ENCODE results near the gene FTCDNL1.

The FTCDNL1 gene

DNA sequence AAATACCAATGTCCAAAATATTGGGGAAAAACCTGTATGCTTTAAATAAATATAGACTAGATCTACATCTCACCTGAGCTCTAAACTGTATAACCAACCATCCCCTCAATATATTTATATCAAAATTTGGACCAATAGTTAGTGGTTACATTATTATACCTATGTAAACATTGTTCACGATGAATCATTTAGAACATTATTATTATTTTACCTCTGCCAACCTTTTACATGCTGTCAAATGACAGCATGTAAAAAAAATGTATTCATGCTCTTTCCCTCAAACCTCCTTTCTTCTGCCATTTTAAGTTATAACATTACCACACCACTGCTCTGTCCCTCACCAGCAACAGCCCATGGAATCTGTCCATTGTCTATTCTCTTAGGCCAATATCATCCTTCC lies 9.6 kb downstream of the FTCDNL1 start:
- no peak for DNase-seq

GRCh38 chr2:199838399-199838798 lies 12.6 kb downstream of the FTCDNL1 start:
- DNase-seq = no peak

DNA sequence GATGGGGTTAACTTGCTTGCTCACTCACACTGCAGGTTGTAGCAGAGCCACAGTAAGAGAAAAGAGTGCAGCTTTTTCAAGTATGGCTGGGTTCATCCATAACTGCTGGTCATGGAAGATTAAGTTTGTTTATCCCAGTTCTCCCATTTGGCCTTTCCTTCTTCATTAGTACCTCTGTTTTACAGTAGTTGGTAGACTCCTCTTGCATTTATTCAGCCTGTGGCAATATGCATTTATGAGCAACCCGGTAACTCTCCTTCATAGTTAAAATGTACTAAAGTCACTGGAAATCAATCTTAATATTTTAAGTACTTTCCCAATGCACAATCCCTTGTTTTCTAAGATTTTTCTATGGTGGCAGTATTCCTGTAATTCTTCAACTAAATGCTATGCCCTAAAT lies 14.0 kb downstream of the FTCDNL1 start:
- DNase-seq = no peak

DNA sequence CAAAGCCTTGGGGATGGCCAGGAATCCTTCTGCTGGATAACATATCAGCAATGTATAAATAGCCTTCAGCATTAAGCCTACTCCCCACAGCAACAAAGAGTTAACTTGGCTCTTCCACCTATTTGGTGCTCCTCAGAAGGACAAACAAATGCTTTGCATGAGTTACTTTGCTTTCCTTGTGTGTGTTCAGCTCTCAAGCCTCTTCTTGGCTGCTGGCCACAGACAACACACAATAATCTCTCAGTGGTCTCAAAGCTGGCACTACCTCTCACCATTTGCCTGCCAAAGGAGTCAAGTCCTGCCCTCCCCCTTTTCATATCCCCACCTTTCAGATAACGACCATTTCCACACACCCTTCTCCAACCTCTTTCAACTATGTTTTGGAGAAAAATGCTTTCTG lies 17.5 kb downstream of the FTCDNL1 start:
- no peak for DNase-seq

DNA sequence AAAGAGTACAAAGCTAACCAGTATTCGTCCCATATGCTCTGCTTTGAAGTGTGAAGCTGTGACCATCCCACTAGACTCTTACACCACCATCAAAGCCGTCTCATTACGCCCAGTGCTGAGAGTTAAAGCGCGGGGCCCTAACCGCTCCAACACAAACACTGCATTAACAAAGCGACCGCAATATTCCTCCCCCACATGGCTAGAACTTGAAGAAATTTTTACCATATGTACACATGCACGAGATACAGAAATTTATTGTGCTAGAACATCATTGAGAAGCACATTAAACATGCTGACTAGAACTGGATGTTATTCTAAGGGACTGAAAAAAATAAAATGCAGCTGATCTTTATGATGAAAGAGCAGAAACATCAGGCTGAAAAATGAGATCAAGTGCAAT lies 20.5 kb downstream of the FTCDNL1 start:
- no peak for DNase-seq

GRCh38 chr2:199829628-199830027 lies 21.4 kb downstream of the FTCDNL1 start:
- DNase-seq = no peak

- peak; percentile 17 to 29 for DNase-seq
Measured at GRCh38 chr2:199819746-199820145, 31.2 kb downstream of the FTCDNL1 start.

DNA sequence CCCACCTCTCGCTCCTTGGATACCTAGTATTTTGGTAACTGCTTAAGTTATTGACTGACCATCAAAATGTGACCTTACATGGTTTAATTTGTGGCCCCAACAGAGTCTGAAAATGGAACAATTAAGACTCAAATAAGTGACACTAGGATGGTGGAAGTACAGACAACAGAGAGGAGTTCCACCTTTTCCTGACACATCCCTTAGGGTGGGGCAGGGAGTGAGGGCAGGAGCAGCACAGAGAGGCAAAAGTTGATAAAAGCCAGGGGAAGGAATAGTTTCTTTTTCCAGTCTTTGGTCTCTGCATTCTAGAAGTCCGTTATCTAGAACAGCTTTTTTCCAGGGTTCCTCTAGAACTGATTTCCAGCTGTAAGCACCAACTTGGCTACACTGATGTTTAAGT lies 32.2 kb downstream of the FTCDNL1 start:
- no peak for DNase-seq

- DNase-seq = peak; percentile 24 to 70
Measured at GRCh38 chr2:199818026-199818425, 33.0 kb downstream of the FTCDNL1 start.

- no peak for DNase-seq
Measured at GRCh38 chr2:199814817-199815211, 36.2 kb downstream of the FTCDNL1 start.

GRCh38 chr2:199814101-199814816 lies 36.7 kb downstream of the FTCDNL1 start:
- DNase-seq = no peak

GRCh38 chr2:199812493-199812892 lies 38.5 kb downstream of the FTCDNL1 start:
- DNase-seq = no peak

DNA sequence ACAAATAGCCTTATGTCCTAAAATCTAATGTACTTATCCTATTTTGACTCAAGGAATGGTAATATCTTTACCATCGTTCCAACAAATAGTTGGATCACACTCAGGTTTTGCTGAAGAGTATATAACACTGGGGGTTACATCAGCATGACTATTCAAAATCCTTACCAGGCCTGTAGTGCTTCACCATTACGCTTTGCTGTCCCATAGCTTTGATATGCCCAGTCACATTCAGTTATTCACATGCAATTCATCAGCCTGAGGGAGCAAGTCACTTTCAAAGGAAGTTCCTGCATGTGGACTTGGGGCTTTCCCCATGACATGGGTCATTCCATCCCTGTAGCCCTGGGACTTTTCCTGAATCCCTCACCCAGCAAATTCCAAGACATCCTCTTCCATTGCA lies 39.6 kb downstream of the FTCDNL1 start:
- DNase-seq = no peak

DNA sequence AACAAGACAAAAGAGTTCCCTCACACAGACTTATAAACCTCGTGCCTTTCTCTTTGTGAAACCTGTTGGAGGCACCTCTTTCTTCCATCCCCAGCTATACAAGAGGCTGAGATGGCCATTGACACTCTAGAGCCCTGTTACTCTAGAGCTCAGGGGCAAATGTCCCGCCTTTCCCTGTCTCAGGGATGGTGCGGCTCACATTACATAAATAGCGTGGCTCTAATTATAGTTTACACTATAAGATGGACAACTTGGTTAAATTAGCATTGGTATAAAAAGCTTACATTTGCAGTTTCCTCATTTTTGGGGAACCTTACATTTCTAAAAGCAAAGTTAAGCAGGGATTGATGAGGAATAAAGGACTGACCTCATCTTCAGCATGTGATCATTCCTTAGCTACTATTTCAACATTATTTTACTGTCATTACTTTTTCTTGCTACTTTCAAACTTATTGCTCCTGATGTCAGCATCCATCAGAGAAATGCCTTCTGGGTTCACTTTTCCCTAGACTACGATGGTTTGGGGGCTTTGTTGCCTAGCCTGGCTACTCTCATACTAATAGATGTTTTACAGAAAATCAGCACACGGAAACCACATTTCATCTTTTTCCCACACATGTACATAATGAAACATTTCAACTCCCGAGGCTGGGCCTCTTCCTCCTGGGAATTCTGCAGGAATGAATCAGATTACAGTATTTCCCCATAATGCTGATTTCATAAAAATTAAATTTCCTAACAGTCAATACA lies 40.4 kb downstream of the FTCDNL1 start:
- peak; percentile 28 to 45 for DNase-seq

DNA sequence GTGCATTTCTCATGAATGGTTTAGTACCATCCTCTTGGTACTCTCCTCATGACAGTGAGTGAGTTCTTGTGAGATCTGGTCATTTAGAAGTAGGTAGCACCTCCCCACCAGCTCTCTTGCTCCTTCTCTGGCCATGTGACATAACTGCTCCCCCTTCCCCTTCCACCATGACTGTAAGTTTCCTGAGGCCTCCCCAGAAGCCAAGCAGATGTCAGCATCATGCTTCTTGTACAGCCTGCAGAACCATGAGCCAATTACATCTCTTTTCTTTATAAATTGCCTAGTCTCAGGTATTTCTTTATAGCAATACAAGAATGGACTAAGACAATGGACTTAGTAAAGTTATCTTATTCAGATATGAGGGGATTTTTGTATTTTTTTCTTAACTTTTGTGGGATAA lies 43.0 kb downstream of the FTCDNL1 start:
- DNase-seq = no peak

- DNase-seq = no peak
Measured at GRCh38 chr2:199806179-199806578, 44.8 kb downstream of the FTCDNL1 start.

DNA sequence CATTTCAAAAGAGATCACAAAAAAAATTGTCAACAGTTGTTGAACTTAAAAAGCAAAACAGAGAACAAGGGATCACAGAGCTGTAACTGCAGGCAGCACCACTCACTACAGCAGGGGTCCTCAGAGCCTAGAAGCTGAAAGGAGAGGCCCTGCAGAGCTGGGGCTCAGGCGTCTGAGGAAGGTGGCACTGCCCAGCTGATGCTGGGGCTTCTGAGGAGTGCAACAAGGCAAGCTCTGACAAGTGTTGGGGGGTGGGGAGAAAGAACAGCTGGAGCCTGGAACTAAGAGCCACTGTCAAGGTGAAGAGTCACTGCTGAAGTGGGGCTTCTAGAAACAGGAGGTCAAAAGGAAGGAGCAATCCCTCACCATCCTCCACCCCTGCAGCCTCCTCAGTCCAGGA lies 46.2 kb downstream of the FTCDNL1 start:
- DNase-seq = no peak

DNA sequence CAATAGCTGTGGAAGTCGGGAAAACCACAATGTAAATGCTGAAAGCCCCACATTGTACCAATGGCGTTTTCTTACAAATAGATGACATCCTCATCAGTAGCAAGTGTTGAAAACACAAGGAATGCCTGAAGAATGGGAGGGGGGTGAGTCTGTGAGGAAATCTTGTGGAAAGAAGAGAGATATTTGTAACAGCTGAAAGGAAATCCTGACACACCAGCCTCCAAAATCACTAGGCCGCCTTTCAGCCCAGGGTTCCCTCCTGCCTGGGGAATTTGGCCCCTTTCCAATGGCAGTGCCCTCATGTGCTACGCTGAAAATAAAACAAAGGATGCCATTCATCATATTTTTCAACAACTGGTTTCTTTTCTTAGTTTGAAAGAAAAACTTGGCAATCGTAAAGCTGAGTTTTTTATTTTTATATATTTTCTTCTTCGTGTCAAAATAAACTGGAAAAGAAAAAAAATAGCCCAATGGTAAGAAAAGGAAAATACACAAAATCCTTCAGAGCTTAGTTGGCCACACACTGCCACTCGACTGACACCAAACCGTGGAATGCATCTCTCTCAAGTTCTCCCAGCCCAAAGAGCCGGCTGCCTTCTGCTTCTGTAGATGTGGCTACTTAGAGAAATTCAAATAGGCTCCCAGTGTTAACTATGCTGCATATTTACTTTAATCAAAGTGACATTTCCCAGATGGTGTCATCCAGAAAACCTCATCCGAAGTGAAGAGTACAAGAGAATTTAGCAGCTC lies 52.0 kb downstream of the FTCDNL1 start:
- no peak for DNase-seq

DNA sequence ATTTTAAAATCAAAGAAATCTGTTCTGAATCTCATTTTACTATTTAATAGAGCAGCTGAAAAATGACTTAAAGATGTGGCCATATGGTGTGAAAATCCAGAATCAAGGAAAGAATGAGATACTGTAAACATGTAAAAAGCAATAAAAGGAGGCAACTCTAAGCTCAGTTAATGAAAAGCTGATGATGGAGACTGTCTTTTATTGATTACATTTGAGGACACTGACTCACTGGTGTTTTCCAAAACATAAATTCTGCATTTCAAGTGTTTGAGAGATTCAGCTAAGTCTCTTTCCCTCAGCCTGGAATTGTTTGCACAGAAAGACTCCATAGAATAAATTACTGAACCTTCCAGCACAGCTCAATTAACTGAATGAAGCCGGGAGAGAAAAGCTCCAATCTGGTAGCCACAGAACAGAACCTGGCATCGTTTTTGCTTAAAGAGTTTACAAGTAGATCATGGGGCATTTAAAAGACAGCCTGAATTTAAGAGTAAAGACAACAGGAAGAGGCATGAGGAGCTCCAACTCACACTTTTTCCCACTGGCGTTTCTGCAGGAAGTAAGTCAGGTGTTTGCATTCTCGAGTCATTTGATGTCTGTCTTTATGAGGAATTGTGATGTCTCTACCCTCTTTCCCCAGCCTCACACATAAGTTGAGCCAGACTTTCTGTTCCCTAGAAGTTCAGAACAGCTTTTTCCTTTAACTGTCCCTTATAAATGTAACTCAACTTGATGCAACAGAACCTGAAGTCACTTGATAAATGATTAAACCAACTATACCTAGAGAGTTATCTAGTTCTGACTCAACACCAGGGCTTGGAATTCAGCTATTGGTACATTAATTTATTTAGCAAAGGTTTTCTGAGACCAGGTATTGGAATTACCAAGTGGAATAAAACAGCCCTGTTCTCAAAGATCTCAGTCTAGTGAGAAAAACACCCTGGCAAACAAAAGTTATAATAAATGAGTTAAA lies 53.3 kb downstream of the FTCDNL1 start:
- DNase-seq = no peak

DNA sequence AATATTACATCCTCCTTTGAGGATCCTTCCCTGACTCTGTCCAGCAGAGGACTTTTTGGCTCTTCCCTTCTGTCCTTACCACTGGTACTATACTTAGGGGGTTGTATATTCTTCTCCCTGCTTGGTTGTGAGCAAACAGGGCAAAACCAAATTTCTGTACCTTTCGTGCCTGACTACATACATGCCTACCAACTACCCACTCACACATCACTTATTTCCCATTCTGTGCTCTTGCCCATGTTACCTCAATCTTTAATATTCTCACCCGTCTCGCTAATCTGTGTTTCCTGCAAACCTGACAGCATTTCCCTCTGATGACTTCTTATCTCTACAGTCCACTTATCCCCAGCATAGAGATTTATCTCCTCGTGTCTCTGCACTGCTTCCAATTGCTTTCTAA lies 58.6 kb downstream of the FTCDNL1 start:
- DNase-seq = no peak

GRCh38 chr2:199791326-199791725 lies 59.7 kb downstream of the FTCDNL1 start:
- no peak for DNase-seq

GRCh38 chr2:199784512-199784911 lies 66.5 kb downstream of the FTCDNL1 start:
- DNase-seq = no peak
